Mammary epithelial cell (primary cell): Measurements from ENCODE around the gene PRKCA.

Source experiments
- EZH2 ChIP-seq: IDR thresholded peaks from 2 replicates; pipeline ENCODE4 v1.6.1; 2012; ENCODE audit warnings: low read length, inconsistent platforms, borderline replicate concordance
- TF ChIP-seq, protein P1 (sequence below), 2 donors: IDR thresholded peaks in 1 of 2; conservative IDR thresholded peaks in 1 of 2; 2 replicates each; pipeline ENCODE4 v1.5.1; 2011 to 2012; ENCODE audit warnings: inconsistent platforms in 2 of 2, low read length in 2 of 2, mild to moderate bottlenecking in 2 of 2, control low read depth in 1 of 2, low read depth in 1 of 2; ENCODE audit not compliant: insufficient read depth in 1 of 2; ENCODE audit errors: extremely low read depth in 1 of 2

DNA sequence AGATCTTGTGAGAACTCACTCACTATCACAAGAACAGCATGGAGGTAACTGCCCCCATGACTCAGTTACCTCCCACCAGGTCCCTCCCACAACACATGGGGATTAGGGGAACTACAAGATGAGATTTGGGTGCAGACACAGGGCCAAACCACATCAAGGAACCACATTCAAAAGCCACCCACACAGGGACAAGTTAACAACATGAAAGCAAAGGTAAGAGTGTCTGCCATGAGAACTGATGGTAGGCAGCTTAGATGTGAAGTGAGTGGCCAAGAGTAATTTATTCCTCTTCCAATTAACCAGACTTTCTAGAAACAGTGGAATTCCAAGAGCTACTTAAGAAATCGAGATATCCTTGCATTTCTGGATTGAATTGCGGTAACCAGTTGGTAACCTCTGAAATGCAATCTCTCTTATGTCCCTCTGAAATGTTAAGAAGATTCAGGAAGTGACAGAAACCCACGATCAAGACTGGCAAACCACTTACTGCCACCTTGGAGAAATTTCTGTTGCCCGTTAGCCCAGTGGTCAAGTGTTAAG lies 365.1 kb downstream of the PRKCA start:
- TF ChIP-seq, protein P1, sequence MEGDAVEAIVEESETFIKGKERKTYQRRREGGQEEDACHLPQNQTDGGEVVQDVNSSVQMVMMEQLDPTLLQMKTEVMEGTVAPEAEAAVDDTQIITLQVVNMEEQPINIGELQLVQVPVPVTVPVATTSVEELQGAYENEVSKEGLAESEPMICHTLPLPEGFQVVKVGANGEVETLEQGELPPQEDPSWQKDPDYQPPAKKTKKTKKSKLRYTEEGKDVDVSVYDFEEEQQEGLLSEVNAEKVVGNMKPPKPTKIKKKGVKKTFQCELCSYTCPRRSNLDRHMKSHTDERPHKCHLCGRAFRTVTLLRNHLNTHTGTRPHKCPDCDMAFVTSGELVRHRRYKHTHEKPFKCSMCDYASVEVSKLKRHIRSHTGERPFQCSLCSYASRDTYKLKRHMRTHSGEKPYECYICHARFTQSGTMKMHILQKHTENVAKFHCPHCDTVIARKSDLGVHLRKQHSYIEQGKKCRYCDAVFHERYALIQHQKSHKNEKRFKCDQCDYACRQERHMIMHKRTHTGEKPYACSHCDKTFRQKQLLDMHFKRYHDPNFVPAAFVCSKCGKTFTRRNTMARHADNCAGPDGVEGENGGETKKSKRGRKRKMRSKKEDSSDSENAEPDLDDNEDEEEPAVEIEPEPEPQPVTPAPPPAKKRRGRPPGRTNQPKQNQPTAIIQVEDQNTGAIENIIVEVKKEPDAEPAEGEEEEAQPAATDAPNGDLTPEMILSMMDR (conservative IDR thresholded peaks at IDR 0.05 in 1 of 2, IDR thresholded peaks at IDR 0.05 in 1 of 2; ENCODE audit: extremely low read depth in 1 of 2, insufficient read depth in 1 of 2, low read depth in 1 of 2, low read length in 2 of 2): no peak
- no peak for TF ChIP-seq EZH2
